Adipocyte (in vitro differentiated cells): Measurements from ENCODE around the gene KCNJ10.

Experiments
- DNase-seq: peaks from one replicate; pipeline ENCODE4 v3.0.0-alpha.2; 2015; ENCODE audit warnings: low read depth
- H3K27me3 ChIP-seq: replicated peaks from 2 replicates; pipeline ENCODE4 v1.7.0; 2013; ENCODE audit warnings: mild to moderate bottlenecking, low read length, moderate library complexity; ENCODE audit not compliant: control insufficient read depth, insufficient read depth
- H3K36me3 ChIP-seq: 2 replicates; pipeline ENCODE4 v1.7.0; 2013; ENCODE audit warnings: low read length, mild to moderate bottlenecking, moderate library complexity; ENCODE audit not compliant: control insufficient read depth, insufficient read depth, severe bottlenecking
- H3K4me1 ChIP-seq: 2 replicates; pipeline ENCODE4 v1.7.0; 2013; ENCODE audit warnings: mild to moderate bottlenecking, low read length, moderate library complexity; ENCODE audit not compliant: control insufficient read depth, insufficient read depth
- H3K4me3 ChIP-seq: 2 replicates; pipeline ENCODE4 v1.7.0; 2013; ENCODE audit warnings: mild to moderate bottlenecking, low read length, moderate library complexity
- H3K9ac ChIP-seq: 2 replicates; pipeline ENCODE4 v1.7.0; 2013; ENCODE audit warnings: mild to moderate bottlenecking, low read length, moderate library complexity
- H3K9me3 ChIP-seq: 2 replicates; pipeline ENCODE4 v1.7.0; 2013; ENCODE audit warnings: mild to moderate bottlenecking, low read length, moderate library complexity; ENCODE audit not compliant: control insufficient read depth

Gene KCNJ10

GRCh38 chr1:159983681-159984080 lies 86.3 kb downstream of the KCNJ10 start:
- peaks cover 22% of the 10 kb centered on the region for H3K36me3 ChIP-seq
- no peak for DNase-seq

GRCh38 chr1:159982280-159982679 lies 87.7 kb downstream of the KCNJ10 start:
- Histone ChIP-seq H3K4me1 (no peaks in the 10 kb centered on the region), H3K36me3 (peaks cover 33% of the 10 kb centered on the region), H3K9ac (no peak overlapping the region), H3K9me3 (peaks cover 4% of the 10 kb centered on the region), H3K27me3 (no peaks in the 10 kb centered on the region), H3K4me3 (no peak overlapping the region)
- DNase-seq = no peak

More at GRCh38 chr1:159983681-159984080, 86.3 kb downstream of the KCNJ10 start:
- Histone ChIP-seq H3K27me3 (no peaks in the 10 kb centered on the region), H3K9ac (no peak overlapping the region), H3K9me3 (peaks cover 4% of the 10 kb centered on the region), H3K4me3 (no peak overlapping the region), H3K4me1 (no peaks in the 10 kb centered on the region)

GRCh38 chr1:159981351-159982055 lies 88.5 kb downstream of the KCNJ10 start:
- no peak for DNase-seq
- Histone ChIP-seq H3K36me3 (peaks cover 33% of the 10 kb centered on the region), H3K27me3 (no peaks in the 10 kb centered on the region), H3K9me3 (peaks cover 1% of the 10 kb centered on the region), H3K4me1 (no peaks in the 10 kb centered on the region), H3K4me3 (no peak overlapping the region), H3K9ac (no peak overlapping the region)

GRCh38 chr1:159980786-159981185 lies 89.2 kb downstream of the KCNJ10 start:
- Histone ChIP-seq H3K9ac (no peak overlapping the region), H3K9me3 (no peaks in the 10 kb centered on the region), H3K4me1 (no peaks in the 10 kb centered on the region), H3K4me3 (no peak overlapping the region), H3K27me3 (no peaks in the 10 kb centered on the region), H3K36me3 (peaks cover 33% of the 10 kb centered on the region)
- DNase-seq = no peak

GRCh38 chr1:159980076-159980475 lies 89.9 kb downstream of the KCNJ10 start:
- Histone ChIP-seq H3K4me1 (no peaks in the 10 kb centered on the region), H3K4me3 (no peak overlapping the region), H3K9ac (no peak overlapping the region), H3K9me3 (no peaks in the 10 kb centered on the region), H3K36me3 (peaks cover 33% of the 10 kb centered on the region), H3K27me3 (no peaks in the 10 kb centered on the region)
- DNase-seq = no peak

- peak; percentile 55 for DNase-seq
- no peak overlapping the region for H3K4me3 ChIP-seq
- H3K27me3 ChIP-seq = no peaks in the 10 kb centered on the region
- peaks cover 33% of the 10 kb centered on the region for H3K36me3 ChIP-seq
- no peak overlapping the region for H3K9ac ChIP-seq
- H3K4me1 ChIP-seq = no peaks in the 10 kb centered on the region
- H3K9me3 ChIP-seq = no peaks in the 10 kb centered on the region
These were observed 90.7 kb downstream of the KCNJ10 start for GRCh38 chr1:159979257-159979656.

- Histone ChIP-seq H3K4me1 (no peaks in the 10 kb centered on the region), H3K27me3 (no peaks in the 10 kb centered on the region), H3K4me3 (no peak overlapping the region), H3K36me3 (peaks cover 33% of the 10 kb centered on the region), H3K9ac (no peak overlapping the region), H3K9me3 (no peaks in the 10 kb centered on the region)
- DNase-seq = no peak
These were observed 91.9 kb downstream of the KCNJ10 start for GRCh38 chr1:159978107-159978398.

- no peak overlapping the region for H3K4me3 ChIP-seq
- DNase-seq = no peak
- H3K4me1 ChIP-seq = no peaks in the 10 kb centered on the region
- H3K27me3 ChIP-seq = no peaks in the 10 kb centered on the region
- no peak overlapping the region for H3K9ac ChIP-seq
- peaks cover 33% of the 10 kb centered on the region for H3K36me3 ChIP-seq
- no peaks in the 10 kb centered on the region for H3K9me3 ChIP-seq
These were observed 92.4 kb downstream of the KCNJ10 start for GRCh38 chr1:159977364-159978106.

GRCh38 chr1:159974350-159974965 lies 95.5 kb downstream of the KCNJ10 start:
- Histone ChIP-seq H3K4me3 (no peak overlapping the region), H3K36me3 (peaks cover 16% of the 10 kb centered on the region), H3K9me3 (no peaks in the 10 kb centered on the region), H3K9ac (no peak overlapping the region), H3K4me1 (no peaks in the 10 kb centered on the region), H3K27me3 (no peaks in the 10 kb centered on the region)
- DNase-seq = no peak

- H3K9me3 ChIP-seq = no peaks in the 10 kb centered on the region
- DNase-seq = no peak
- H3K36me3 ChIP-seq = peaks cover 8% of the 10 kb centered on the region
- no peak overlapping the region for H3K4me3 ChIP-seq
- H3K4me1 ChIP-seq = no peaks in the 10 kb centered on the region
- H3K9ac ChIP-seq = no peak overlapping the region
- H3K27me3 ChIP-seq = no peaks in the 10 kb centered on the region
These were observed 96.5 kb downstream of the KCNJ10 start for GRCh38 chr1:159973350-159973940.

- no peaks in the 10 kb centered on the region for H3K4me1 ChIP-seq
- DNase-seq = no peak
- H3K9ac ChIP-seq = no peak overlapping the region
- no peaks in the 10 kb centered on the region for H3K9me3 ChIP-seq
- H3K27me3 ChIP-seq = no peaks in the 10 kb centered on the region
- H3K4me3 ChIP-seq = no peak overlapping the region
- H3K36me3 ChIP-seq = peaks cover 3% of the 10 kb centered on the region
These were observed 97.3 kb downstream of the KCNJ10 start for GRCh38 chr1:159972443-159973205.
